HCT116 (cell line): ENCODE data around the gene PLCL2. TPM values are rescaled to one million over a fixed set of nuclear protein-coding genes. Genes with fewer than 3 reads are reported as not detected.

ENCODE experiments used
- ATAC-seq: fragments of 200-7000 bp; cut with Tn5 transposase; 2 replicates; pipeline ENCODE4 v1.9.1; 2020; ENCODE audit warnings: mild to moderate bottlenecking, moderate library complexity
- BruUV-seq: library from RNA; stranded (reverse); fragments of 400-500 nt; replicated peaks from 2 replicates; lab custom pipeline; 2021; lab: Mats Ljungman, UMichigan
- CTCF ChIA-PET: fragments of 300-600 bp; sonication (Branson Sonifier 250); formaldehyde crosslinking; loops from one replicate; lab custom pipeline; 2021; ENCODE audit warnings: antibody characterized with exemption; lab: Charles Lee
- POLR2A ChIA-PET: fragments of 300-600, 350-600 bp; sonication (Branson Sonifier 250); formaldehyde crosslinking; loops from one replicate; lab custom pipeline; 2021; ENCODE audit warnings: antibody characterized with exemption; lab: Charles Lee
- RAD21 ChIA-PET, 2 experiments: fragments of 300-600 bp; sonication (Branson Sonifier 250); formaldehyde crosslinking; loops; one replicate each; lab custom pipeline; 2023; ENCODE audit warnings: low total read pairs in 2 of 2; ENCODE audit not compliant: uncharacterized antibody in 2 of 2, unreplicated experiment in 2 of 2, low non-redundant PET in 1 of 2; lab: Charles Lee
- DNase-seq: peaks from one replicate; pipeline ENCODE4 v3.0.0-alpha.2; 2010; ENCODE audit warnings: low read depth, low spot score
- H2AFZ ChIP-seq: fragments of 200-600 bp; shearing (Covaris generic), sonication (generic); 2 replicates; pipeline ENCODE4 v1.6.1; 2017; ENCODE audit warnings: low read depth, mixed run types, mixed read lengths, antibody characterized with exemption, low read length; ENCODE audit not compliant: poor library complexity, severe bottlenecking
- H3K27ac ChIP-seq: 2 replicates; pipeline ENCODE4 v1.5.1; 2012; ENCODE audit warnings: low read depth, low read length
- H3K27me3 ChIP-seq: fragments of 200-600 bp; sonication (generic); 2 replicates; pipeline ENCODE4 v1.6.1; 2016; ENCODE audit warnings: mixed run types, low read length, mixed read lengths; ENCODE audit not compliant: insufficient read depth
- H3K36me3 ChIP-seq, 2 experiments: fragments of 200-500 bp in 1 of 2; fragments of 200-600 bp in 1 of 2; sonication (Bioruptor generic) in 1 of 2; sonication (generic) in 1 of 2; 2 replicates each; pipeline versions ENCODE4 v1.5.1 to v1.6.1; 2014 to 2016; ENCODE audit warnings: low read length in 2 of 2, inconsistent platforms in 1 of 2, mixed read lengths in 1 of 2, mixed run types in 1 of 2; ENCODE audit not compliant: insufficient read depth in 2 of 2, control insufficient read depth in 1 of 2
- H3K4me1 ChIP-seq, 2 experiments: fragments of 200-600 bp in 1 of 2; sonication (generic) in 1 of 2; 2 replicates each; pipeline versions ENCODE4 v1.5.1 to v1.6.1; 2012 to 2017; ENCODE audit warnings: low read length in 2 of 2, inconsistent platforms in 1 of 2, mild to moderate bottlenecking in 1 of 2, mixed read lengths in 1 of 2, mixed run types in 1 of 2, moderate library complexity in 1 of 2; ENCODE audit not compliant: insufficient read depth in 2 of 2, control insufficient read depth in 1 of 2
- H3K4me2 ChIP-seq: fragments of 200-600 bp; sonication (generic); 2 replicates; pipeline ENCODE4 v1.6.1; 2017; ENCODE audit warnings: mixed run types, low read length, mixed read lengths
- H3K4me3 ChIP-seq, 2 experiments: fragments of 200-600 bp in 1 of 2; sonication (generic) in 1 of 2; replicated peaks in 1 of 2; 2 replicates each; pipeline ENCODE4 v1.5.1; 2011 to 2016; ENCODE audit warnings: low read length in 2 of 2, control low read depth in 1 of 2, low read depth in 1 of 2, mild to moderate bottlenecking in 1 of 2, mixed read lengths in 1 of 2, mixed run types in 1 of 2
- H3K79me2 ChIP-seq: fragments of 200-600 bp; sonication (generic); 2 replicates; pipeline ENCODE4 v1.6.1; 2017; ENCODE audit warnings: mild to moderate bottlenecking, mixed run types, low read length, moderate library complexity, mixed read lengths; ENCODE audit not compliant: insufficient read depth
- H3K9ac ChIP-seq: fragments of 200-600 bp; sonication (generic); 2 replicates; pipeline ENCODE4 v1.6.1; 2016; ENCODE audit warnings: low read length, mixed read lengths
- H3K9me2 ChIP-seq: fragments of 200-600 bp; sonication (generic), shearing (Covaris generic); 2 replicates; pipeline ENCODE4 v1.6.1; 2017; ENCODE audit warnings: mixed run types, mild to moderate bottlenecking, moderate library complexity; ENCODE audit not compliant: insufficient read depth
- H3K9me3 ChIP-seq, 2 experiments: fragments of 200-500 bp in 1 of 2; fragments of 200-600 bp in 1 of 2; sonication (Bioruptor generic) in 1 of 2; sonication (generic) in 1 of 2; 2 replicates each; pipeline ENCODE4 v1.6.1; 2014 to 2017; ENCODE audit warnings: low read length in 2 of 2, mixed read lengths in 2 of 2, inconsistent platforms in 1 of 2, low read depth in 1 of 2, mild to moderate bottlenecking in 1 of 2, mixed run types in 1 of 2, moderate library complexity in 1 of 2; ENCODE audit not compliant: control insufficient read depth in 1 of 2, insufficient read depth in 1 of 2
- H4K20me1 ChIP-seq: fragments of 200-600 bp; sonication (generic), shearing (Covaris generic); 2 replicates; pipeline ENCODE4 v1.6.1; 2017; ENCODE audit warnings: mixed run types, mild to moderate bottlenecking, moderate library complexity; ENCODE audit not compliant: insufficient read depth
- CEBPB ChIP-seq: IDR thresholded peaks from 2 replicates; pipeline ENCODE4 v1.6.1; 2012; ENCODE audit warnings: low read depth
- EGR1 ChIP-seq: IDR thresholded peaks from 2 replicates; pipeline ENCODE4 v1.6.1; 2012; ENCODE audit warnings: low read depth
- ELF1 ChIP-seq: IDR thresholded peaks from 2 replicates; pipeline ENCODE4 v1.6.1; 2012; ENCODE audit warnings: low read depth, borderline replicate concordance
- EZH2 ChIP-seq: fragments of 200-600 bp; sonication (generic); IDR thresholded peaks from 2 replicates; pipeline ENCODE4 v1.6.1; 2017; ENCODE audit warnings: antibody characterized with exemption, mixed run types
- FOSL1 ChIP-seq: IDR thresholded peaks from 2 replicates; pipeline ENCODE4 v1.6.1; 2012; ENCODE audit warnings: low read depth
- POLR2AphosphoS5 ChIP-seq: IDR thresholded peaks from 2 replicates; pipeline ENCODE4 v1.6.1; 2011; ENCODE audit warnings: mild to moderate bottlenecking, low read depth, low read length, moderate library complexity
- RAD21 ChIP-seq: IDR thresholded peaks from 2 replicates; pipeline ENCODE4 v1.6.1; 2012; ENCODE audit warnings: low read depth, mild to moderate bottlenecking
- SIN3A ChIP-seq: IDR thresholded peaks from 2 replicates; pipeline ENCODE4 v1.6.1; 2012; ENCODE audit warnings: low read depth
- SP1 ChIP-seq: IDR thresholded peaks from 2 replicates; pipeline ENCODE4 v1.6.1; 2012; ENCODE audit warnings: low read depth
- SRF ChIP-seq: IDR thresholded peaks from 2 replicates; pipeline ENCODE4 v1.6.1; 2012; ENCODE audit warnings: low read depth
- TCF7L2 ChIP-seq: IDR thresholded peaks from 2 replicates; pipeline ENCODE4 v1.7.0; 2011; ENCODE audit warnings: borderline replicate concordance, inconsistent platforms; ENCODE audit not compliant: insufficient read depth, insufficient read length; ENCODE audit errors: extremely low read depth
- YY1 ChIP-seq: IDR thresholded peaks from 2 replicates; pipeline ENCODE4 v1.6.1; 2011; ENCODE audit warnings: low read length, low read depth, moderate library complexity, mild to moderate bottlenecking; ENCODE audit not compliant: insufficient replicate concordance; ENCODE audit errors: extremely low read depth
- ZFX ChIP-seq: fragments of 450-650 bp; IDR thresholded peaks from 2 replicates; pipeline ENCODE4 v1.6.1; 2017
- intact Hi-C: fragments of 100-400 bp; cut with micrococcal nuclease; formaldehyde crosslinking; loops from 2 replicates; pipeline ENCODE4 v1.10.0; 2022
- total RNA-seq: library from RNA; stranded (reverse); gene quantifications from one replicate; pipeline ENCODE4 v1.2.1, GENCODE V29; 2021; ENCODE audit not compliant: unreplicated experiment
- TF ChIP-seq, protein P1 (sequence below): IDR thresholded peaks from 2 replicates; pipeline ENCODE4 v1.6.1; 2011; ENCODE audit warnings: mild to moderate bottlenecking, low read length, moderate library complexity; ENCODE audit not compliant: insufficient replicate concordance; ENCODE audit errors: extremely low read depth
- TF ChIP-seq, protein P2 (sequence below): IDR thresholded peaks from 2 replicates; pipeline ENCODE4 v1.6.1; 2012
- TF ChIP-seq, protein P3 (sequence below), 3 experiments: fragments of 200-600 bp in 1 of 3; sonication (generic) in 1 of 3; IDR thresholded peaks in 2 of 3; conservative IDR thresholded peaks in 1 of 3; 2 replicates each; pipeline ENCODE4 v1.5.1; 2012 to 2017; ENCODE audit warnings: low read depth in 2 of 3, low read length in 2 of 3, antibody characterized with exemption in 1 of 3, borderline replicate concordance in 1 of 3, control low read depth in 1 of 3, mild to moderate bottlenecking in 1 of 3, mixed read lengths in 1 of 3, mixed run types in 1 of 3, moderate library complexity in 1 of 3; ENCODE audit not compliant: insufficient read depth in 1 of 3
- TF ChIP-seq, protein P4 (sequence below): IDR thresholded peaks from 2 replicates; pipeline ENCODE4 v1.6.1; 2012

PLCL2 gene
- total RNA-seq, 1 experiment from 2014 or later, result 2.2 TPM

DNA sequence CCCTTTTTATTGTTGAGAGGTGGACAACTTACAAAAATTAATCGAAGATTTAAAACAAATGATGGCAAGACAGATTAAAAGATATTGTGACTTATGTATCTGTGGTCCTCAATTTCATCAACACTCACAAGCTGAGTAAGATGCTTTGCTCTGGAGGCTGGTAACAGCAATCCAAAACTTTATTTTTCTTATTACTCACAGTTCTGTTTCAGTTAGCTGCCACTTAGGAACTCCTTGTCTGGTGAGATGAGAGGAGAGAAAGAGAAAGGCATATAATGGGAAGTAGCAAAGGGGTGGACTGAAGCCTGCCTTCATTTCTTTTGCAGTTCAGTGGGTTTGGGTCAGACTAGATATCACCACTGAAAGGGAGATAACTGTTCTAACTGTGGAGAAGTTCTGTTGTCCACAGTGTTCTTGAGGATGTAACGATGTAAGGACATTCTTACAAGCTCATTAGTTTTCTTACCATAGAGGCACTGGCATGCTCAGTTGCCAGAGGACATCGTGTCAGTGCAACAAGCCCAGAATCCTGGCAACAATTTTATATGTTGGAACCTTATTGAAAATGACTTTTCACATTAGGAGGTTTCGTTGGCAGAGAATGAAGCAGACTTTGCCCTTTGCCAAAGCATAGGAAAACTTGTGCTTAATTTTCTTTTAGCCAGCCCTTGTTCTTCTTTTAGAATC lies 93.6 kb downstream of the PLCL2 start:
- no peak for ATAC-seq

DNA sequence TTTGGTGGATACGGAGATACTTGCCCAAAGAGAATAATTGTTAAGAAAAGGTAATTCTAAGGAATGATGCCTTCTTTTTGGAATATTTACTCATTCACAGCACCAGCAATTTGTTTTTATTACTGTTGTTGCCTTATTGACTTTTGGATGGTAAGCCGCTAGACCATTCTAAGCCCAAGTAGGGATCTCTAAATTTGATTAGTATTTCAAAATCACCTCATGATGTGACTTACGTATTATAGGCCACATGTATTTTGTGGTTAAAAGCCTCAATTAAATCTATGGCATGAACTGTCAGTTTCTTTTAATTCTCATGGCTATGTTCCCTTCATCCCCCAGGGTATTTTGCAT lies 94.1 kb downstream of the PLCL2 start:
- TF ChIP-seq ZFX (no peak), YY1 (no peak), SRF (no peak), EZH2 (no peak), ELF1 (no peak), RAD21 (no peak), TCF7L2 (no peak), SIN3A (no peak), CEBPB (no peak), FOSL1 (no peak), POLR2AphosphoS5 (no peak)
- TF ChIP-seq, protein P1, sequence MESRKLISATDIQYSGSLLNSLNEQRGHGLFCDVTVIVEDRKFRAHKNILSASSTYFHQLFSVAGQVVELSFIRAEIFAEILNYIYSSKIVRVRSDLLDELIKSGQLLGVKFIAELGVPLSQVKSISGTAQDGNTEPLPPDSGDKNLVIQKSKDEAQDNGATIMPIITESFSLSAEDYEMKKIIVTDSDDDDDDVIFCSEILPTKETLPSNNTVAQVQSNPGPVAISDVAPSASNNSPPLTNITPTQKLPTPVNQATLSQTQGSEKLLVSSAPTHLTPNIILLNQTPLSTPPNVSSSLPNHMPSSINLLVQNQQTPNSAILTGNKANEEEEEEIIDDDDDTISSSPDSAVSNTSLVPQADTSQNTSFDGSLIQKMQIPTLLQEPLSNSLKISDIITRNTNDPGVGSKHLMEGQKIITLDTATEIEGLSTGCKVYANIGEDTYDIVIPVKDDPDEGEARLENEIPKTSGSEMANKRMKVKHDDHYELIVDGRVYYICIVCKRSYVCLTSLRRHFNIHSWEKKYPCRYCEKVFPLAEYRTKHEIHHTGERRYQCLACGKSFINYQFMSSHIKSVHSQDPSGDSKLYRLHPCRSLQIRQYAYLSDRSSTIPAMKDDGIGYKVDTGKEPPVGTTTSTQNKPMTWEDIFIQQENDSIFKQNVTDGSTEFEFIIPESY, result no peak
- TF ChIP-seq, protein P2, sequence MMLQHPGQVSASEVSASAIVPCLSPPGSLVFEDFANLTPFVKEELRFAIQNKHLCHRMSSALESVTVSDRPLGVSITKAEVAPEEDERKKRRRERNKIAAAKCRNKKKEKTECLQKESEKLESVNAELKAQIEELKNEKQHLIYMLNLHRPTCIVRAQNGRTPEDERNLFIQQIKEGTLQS, result no peak
- TF ChIP-seq, protein P3, sequence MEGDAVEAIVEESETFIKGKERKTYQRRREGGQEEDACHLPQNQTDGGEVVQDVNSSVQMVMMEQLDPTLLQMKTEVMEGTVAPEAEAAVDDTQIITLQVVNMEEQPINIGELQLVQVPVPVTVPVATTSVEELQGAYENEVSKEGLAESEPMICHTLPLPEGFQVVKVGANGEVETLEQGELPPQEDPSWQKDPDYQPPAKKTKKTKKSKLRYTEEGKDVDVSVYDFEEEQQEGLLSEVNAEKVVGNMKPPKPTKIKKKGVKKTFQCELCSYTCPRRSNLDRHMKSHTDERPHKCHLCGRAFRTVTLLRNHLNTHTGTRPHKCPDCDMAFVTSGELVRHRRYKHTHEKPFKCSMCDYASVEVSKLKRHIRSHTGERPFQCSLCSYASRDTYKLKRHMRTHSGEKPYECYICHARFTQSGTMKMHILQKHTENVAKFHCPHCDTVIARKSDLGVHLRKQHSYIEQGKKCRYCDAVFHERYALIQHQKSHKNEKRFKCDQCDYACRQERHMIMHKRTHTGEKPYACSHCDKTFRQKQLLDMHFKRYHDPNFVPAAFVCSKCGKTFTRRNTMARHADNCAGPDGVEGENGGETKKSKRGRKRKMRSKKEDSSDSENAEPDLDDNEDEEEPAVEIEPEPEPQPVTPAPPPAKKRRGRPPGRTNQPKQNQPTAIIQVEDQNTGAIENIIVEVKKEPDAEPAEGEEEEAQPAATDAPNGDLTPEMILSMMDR (IDR thresholded peaks at IDR 0.05 in 2 of 3, conservative IDR thresholded peaks at IDR 0.05 in 1 of 3; ENCODE audit: borderline replicate concordance in 1 of 3, insufficient read depth in 1 of 3, low read depth in 2 of 3, low read length in 2 of 3), result no peak
- H3K4me2 ChIP-seq, result no peak overlapping the region
- ATAC-seq, result no peak
- no peak overlapping the region for H3K27ac ChIP-seq
- H3K4me3 ChIP-seq, result no peak overlapping the region
- no peak overlapping the region for H3K9ac ChIP-seq
- intact Hi-C loops, result no loop called here
- H3K4me1 ChIP-seq, result no peaks in the 10 kb centered on the region
- H2AFZ ChIP-seq, result no peak overlapping the region
- ChIA-PET CTCF (no interaction called here), POLR2A (no interaction called here), RAD21 (no interaction called here)
- BruUV-seq, result no TSS peak
- H3K36me3 ChIP-seq, result no peaks in the 10 kb centered on the region
- H3K9me3 ChIP-seq, result no peaks in the 10 kb centered on the region
- H3K9me2 ChIP-seq, result no peaks in the 10 kb centered on the region
- H3K27me3 ChIP-seq, result no peaks in the 10 kb centered on the region
- H4K20me1 ChIP-seq, result no peaks in the 10 kb centered on the region
- no peaks in the 10 kb centered on the region for H3K79me2 ChIP-seq
- DNase-seq, result no peak

More for the DNA sequence above, 93.6 kb downstream of the PLCL2 start:
- H3K4me3 ChIP-seq, result no peak overlapping the region
- no peaks in the 10 kb centered on the region for H3K36me3 ChIP-seq
- H3K79me2 ChIP-seq, result no peaks in the 10 kb centered on the region
- no peak overlapping the region for H3K4me2 ChIP-seq
- no peak overlapping the region for H2AFZ ChIP-seq
- H3K9me2 ChIP-seq, result no peaks in the 10 kb centered on the region
- no peak overlapping the region for H3K27ac ChIP-seq
- TF ChIP-seq EZH2 (no peak), YY1 (no peak), ZFX (no peak), EGR1 (no peak), SP1 (no peak)
- TF ChIP-seq, protein P4, sequence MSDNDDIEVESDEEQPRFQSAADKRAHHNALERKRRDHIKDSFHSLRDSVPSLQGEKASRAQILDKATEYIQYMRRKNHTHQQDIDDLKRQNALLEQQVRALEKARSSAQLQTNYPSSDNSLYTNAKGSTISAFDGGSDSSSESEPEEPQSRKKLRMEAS, result no peak
- no peaks in the 10 kb centered on the region for H3K27me3 ChIP-seq
- POLR2A ChIA-PET, result no interaction called here
- H3K9me3 ChIP-seq, result no peaks in the 10 kb centered on the region
- CTCF ChIA-PET, result no interaction called here
- intact Hi-C loops, result no loop called here
- no peaks in the 10 kb centered on the region for H3K4me1 ChIP-seq
- H3K9ac ChIP-seq, result no peak overlapping the region
- DNase-seq, result no peak
- H4K20me1 ChIP-seq, result no peaks in the 10 kb centered on the region
- RAD21 ChIA-PET, result no interaction called here
- no TSS peak for BruUV-seq
